H7 (cell line): Measurements from ENCODE around the gene DPP10. TPM values are rescaled to one million over a fixed set of nuclear protein-coding genes. Genes with fewer than 3 reads are reported as not detected.

Source experiments
- DNase-seq: peaks from one replicate; pipeline ENCODE4 v3.0.0; 2012
- H3K27me3 ChIP-seq: 2 replicates; pipeline ENCODE4 v1.6.0; 2011; ENCODE audit warnings: mild to moderate bottlenecking, low read length; ENCODE audit not compliant: control insufficient read depth, insufficient read depth
- H3K36me3 ChIP-seq: replicated peaks from 2 replicates; pipeline ENCODE4 v1.5.1; 2011; ENCODE audit warnings: low read length; ENCODE audit not compliant: control insufficient read depth, insufficient read depth
- H3K4me3 ChIP-seq: 2 replicates; pipeline ENCODE4 v1.5.1; 2011; ENCODE audit warnings: low read depth, mild to moderate bottlenecking, control low read depth, low read length, moderate library complexity; ENCODE audit not compliant: insufficient read depth
- total RNA-seq: library from RNA; depleted of rRNA; stranded (reverse); fragments of >200 nt; shearing (Covaris generic); gene quantifications from 2 replicates; pipeline ENCODE4 v1.2.3, GENCODE V29; 2014

The DPP10 gene
- total RNA-seq, 1 experiment from 2014 or later = 15.6 TPM

DNA sequence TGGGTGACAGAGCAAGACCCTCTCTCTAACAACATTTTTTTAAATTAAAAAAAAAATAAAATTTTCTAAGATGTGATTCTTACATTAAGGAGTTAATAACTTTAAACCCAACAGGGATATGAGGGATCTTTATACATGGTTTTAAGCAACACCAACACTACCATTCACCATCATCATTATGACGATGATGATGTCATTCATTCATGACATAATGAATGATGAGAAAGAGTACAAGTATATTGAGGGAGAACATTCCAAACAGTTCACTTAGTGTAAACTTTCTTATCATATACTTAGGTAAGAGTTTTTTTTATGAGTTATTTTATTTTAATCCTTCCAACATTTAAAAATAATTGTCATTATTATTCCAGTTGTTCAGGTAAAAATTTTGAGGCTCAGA, 863.3 kb downstream of the DPP10 start:
- Histone ChIP-seq H3K36me3 (no peaks in the 10 kb centered on the region), H3K4me3 (no peak overlapping the region), H3K27me3 (no peaks in the 10 kb centered on the region)
- no peak for DNase-seq

DNA sequence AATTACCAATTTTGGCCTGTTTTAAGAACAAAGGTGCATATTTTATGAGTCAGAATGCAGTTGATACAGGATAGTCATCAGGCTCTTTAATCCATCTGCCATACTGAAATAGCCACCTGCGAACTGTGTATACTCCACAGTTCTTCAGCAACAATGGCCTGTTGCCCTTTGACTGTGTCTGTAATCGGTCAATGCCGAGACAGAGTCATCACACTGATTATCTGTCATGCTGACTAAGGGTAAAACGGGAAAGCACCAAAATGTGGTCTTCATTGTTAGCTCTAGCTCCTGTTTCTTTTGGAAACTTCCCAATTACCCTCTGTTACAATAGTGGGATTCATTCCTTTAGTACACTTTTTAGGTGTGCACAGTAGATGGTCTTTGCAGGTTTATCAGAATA, 871.7 kb downstream of the DPP10 start:
- H3K36me3 ChIP-seq = no peaks in the 10 kb centered on the region
- no peak for DNase-seq
- H3K27me3 ChIP-seq = no peaks in the 10 kb centered on the region
- no peak overlapping the region for H3K4me3 ChIP-seq

- DNase-seq = no peak
- Histone ChIP-seq H3K4me3 (no peak overlapping the region), H3K27me3 (no peaks in the 10 kb centered on the region), H3K36me3 (no peaks in the 10 kb centered on the region)
These were observed 884.6 kb downstream of the DPP10 start for GRCh38 chr2:115327061-115327460.

DNA sequence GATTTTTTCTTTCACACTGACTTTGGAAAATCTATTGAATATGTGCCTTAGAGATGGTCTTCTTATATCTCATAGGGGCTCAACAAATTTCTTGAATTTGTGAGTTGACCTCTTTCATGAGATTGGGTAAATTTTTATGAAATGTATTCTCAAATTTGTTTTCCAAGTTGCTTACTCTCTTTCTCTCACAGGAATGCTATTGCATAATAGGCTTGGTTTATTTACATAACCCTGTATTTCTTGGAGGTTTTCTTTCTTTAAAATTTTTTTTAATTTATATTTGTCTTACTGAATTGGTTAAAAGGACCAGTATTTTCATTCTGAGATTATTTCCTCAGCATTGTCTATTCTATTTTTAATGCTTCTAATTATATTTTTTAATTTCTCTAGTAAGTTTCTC, 917.1 kb downstream of the DPP10 start:
- DNase-seq = no peak
- Histone ChIP-seq H3K4me3 (no peak overlapping the region), H3K36me3 (no peaks in the 10 kb centered on the region), H3K27me3 (no peaks in the 10 kb centered on the region)

DNA sequence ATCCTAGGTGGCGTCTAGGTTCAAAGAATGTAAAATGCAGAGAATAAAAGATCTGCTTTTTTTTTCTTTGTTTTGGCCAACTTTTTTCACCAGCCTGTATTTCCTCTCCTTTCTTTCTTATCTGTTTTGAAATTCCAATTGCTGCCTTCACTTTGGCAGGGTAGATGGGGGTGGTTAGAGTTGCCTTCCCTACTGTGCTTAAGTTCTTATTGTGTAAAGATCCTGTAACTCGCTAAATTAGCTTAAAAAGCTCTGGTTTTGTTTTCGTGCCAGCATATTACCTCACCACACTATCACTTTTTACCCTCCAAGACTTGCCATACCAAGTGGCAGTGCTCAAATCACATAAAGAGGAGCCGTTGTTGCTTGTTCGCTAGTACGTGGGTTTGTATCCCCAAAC, 921.7 kb downstream of the DPP10 start:
- no peaks in the 10 kb centered on the region for H3K36me3 ChIP-seq
- no peak overlapping the region for H3K4me3 ChIP-seq
- no peaks in the 10 kb centered on the region for H3K27me3 ChIP-seq
- peak; percentile 14 for DNase-seq

DNA sequence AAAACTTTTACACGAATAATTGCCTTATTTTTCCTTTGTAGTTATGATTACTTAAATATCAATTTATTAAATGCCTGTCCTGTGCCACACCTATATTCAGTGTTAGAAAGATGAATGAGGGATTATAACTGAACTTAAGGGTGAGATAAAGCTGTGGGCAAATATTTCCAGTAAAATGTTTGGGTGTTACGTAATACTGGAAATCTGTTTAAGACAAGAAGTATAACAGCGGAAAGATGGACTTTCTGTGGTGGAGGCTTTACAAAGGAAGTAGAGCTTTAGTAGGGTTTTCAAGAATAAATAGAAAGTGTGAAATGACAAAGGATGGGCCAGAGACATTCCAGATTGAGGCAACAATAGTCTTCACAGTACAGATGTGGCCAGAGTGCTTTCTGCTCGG, 927.0 kb downstream of the DPP10 start:
- Histone ChIP-seq H3K36me3 (no peaks in the 10 kb centered on the region), H3K4me3 (no peak overlapping the region), H3K27me3 (no peaks in the 10 kb centered on the region)
- no peak for DNase-seq

GRCh38 chr2:115374981-115375380, 932.5 kb downstream of the DPP10 start:
- no peak overlapping the region for H3K4me3 ChIP-seq
- no peak for DNase-seq
- no peaks in the 10 kb centered on the region for H3K36me3 ChIP-seq
- no peaks in the 10 kb centered on the region for H3K27me3 ChIP-seq

GRCh38 chr2:115384399-115384798, 942.0 kb downstream of the DPP10 start:
- DNase-seq = no peak
- H3K36me3 ChIP-seq = no peaks in the 10 kb centered on the region
- no peaks in the 10 kb centered on the region for H3K27me3 ChIP-seq
- no peak overlapping the region for H3K4me3 ChIP-seq

DNA sequence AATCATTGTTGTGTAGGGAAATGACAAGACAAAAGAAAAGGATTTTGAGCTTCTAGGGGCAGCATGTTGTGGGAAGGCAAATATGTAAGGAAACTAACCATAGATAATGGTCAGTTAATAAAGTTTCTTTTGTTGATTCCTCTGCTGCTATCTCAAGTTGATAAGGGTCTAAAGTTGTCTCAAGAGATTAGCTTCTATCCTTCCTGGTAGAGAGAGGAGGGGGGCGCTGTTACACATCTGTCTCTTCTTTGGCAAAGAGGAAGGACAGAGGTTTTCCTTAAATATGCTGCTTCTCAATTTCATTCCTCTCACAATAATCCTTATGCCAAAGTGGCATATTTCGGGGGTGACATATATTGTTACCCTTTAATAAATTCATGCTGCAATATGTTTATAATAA, 944.0 kb downstream of the DPP10 start:
- Histone ChIP-seq H3K4me3 (no peak overlapping the region), H3K36me3 (no peaks in the 10 kb centered on the region), H3K27me3 (no peaks in the 10 kb centered on the region)
- peak; percentile 16 for DNase-seq

DNA sequence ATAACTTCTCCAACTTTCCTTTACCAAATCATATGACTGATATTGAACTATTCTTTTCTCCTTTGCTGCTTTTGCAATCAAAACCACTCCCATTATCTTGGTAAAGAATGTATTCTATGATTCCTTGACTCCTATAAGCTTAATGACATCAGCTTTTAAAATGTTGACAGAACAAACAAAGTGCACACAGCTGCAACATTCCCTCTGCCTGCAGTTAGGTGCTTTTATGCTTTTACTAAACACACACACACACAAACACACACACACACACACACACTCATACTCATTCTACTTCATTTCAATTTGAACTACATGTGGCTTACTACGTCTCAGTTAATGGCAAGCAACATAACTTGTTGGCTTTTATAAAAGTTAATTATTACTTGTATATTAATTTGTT, 946.6 kb downstream of the DPP10 start:
- Histone ChIP-seq H3K4me3 (no peak overlapping the region), H3K27me3 (no peaks in the 10 kb centered on the region), H3K36me3 (no peaks in the 10 kb centered on the region)
- DNase-seq = no peak

GRCh38 chr2:115389898-115390565, 947.6 kb downstream of the DPP10 start:
- DNase-seq = no peak
- Histone ChIP-seq H3K36me3 (no peaks in the 10 kb centered on the region), H3K27me3 (no peaks in the 10 kb centered on the region), H3K4me3 (no peak overlapping the region)

- Histone ChIP-seq H3K4me3 (no peak overlapping the region), H3K27me3 (no peaks in the 10 kb centered on the region), H3K36me3 (no peaks in the 10 kb centered on the region)
- no peak for DNase-seq
These were observed 954.1 kb downstream of the DPP10 start for GRCh38 chr2:115396579-115396978.

DNA sequence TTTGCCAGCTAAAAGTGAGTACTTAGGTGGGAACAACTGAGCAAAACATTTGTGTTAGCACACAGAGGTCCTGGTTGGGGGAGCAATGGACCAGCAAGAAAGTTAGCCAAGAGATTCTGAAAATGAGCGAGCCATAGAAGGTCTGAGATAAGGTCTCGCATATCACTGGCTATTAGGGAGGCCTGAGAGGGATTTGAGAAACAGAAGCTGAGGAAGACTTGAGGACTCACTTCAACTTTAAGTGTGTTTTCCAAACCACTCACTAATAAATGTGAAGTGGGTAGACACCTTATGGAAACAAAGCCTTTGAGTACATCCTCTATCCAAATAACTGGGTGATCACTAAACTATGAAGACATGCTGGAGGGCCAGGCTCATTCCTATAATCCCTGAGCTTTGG, 958.5 kb downstream of the DPP10 start:
- Histone ChIP-seq H3K36me3 (no peaks in the 10 kb centered on the region), H3K27me3 (no peaks in the 10 kb centered on the region), H3K4me3 (no peak overlapping the region)
- no peak for DNase-seq

DNA sequence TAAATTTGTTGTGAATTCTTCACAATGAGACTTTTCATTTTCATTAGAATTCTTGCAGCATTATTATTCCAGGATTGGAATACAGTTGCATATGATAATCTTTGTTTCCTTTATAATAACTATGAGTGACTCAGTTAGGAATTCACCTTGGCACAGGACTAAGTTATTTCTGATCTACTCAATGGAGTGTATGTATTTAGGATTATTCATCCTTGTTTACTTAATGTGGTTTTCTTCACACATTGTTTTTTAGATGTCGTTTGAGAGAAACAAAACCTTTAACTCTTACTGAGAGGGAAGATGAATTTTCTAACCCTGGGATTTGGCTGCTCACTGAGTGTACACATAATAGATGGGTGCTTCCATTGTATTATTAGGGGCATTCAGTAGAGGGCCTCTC, 970.1 kb downstream of the DPP10 start:
- DNase-seq = no peak
- no peaks in the 10 kb centered on the region for H3K27me3 ChIP-seq

GRCh38 chr2:115413791-115414190, 971.4 kb downstream of the DPP10 start:
- no peak overlapping the region for H3K4me3 ChIP-seq
- no peaks in the 10 kb centered on the region for H3K27me3 ChIP-seq
- DNase-seq = no peak
- no peaks in the 10 kb centered on the region for H3K36me3 ChIP-seq

More for the DNA sequence above, 970.1 kb downstream of the DPP10 start:
- Histone ChIP-seq H3K36me3 (no peaks in the 10 kb centered on the region), H3K4me3 (no peak overlapping the region)

DNA sequence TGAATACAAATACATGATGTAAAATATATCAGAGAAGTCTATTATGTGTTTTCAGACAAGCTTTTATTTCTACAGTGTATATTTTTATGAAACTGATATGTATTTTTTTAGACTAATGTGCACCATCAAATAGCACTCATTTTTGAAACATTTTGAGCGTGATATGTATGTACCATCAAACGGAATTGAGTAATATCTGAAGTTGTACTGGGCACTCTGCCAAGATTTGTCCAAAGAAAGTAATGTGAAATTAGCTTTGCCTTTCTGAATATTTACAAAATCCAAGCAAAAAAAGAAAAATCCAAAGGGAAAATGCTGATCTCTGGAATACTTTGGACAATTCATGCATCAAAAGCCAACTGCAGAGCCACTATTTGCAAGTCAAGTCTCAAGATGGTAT, 972.0 kb downstream of the DPP10 start:
- Histone ChIP-seq H3K27me3 (no peaks in the 10 kb centered on the region), H3K4me3 (no peak overlapping the region), H3K36me3 (no peaks in the 10 kb centered on the region)
- DNase-seq = no peak
